ENCODE results near the gene A1CF. TPM values are rescaled to one million over a fixed set of nuclear protein-coding genes. Genes with fewer than 3 reads are reported as not detected.

Gene A1CF
- total RNA-seq, 1 donor from 2014 or later, result 0.29 TPM

- DNase-seq (ENCODE audit: low spot score), result no peak
Measured at GRCh38 chr10:50866317-50866716, 19.1 kb downstream of the A1CF start.

- DNase-seq (ENCODE audit: low spot score), result no peak
Measured at GRCh38 chr10:50862719-50863118, 22.7 kb downstream of the A1CF start.

GRCh38 chr10:50861370-50861769 lies 24.1 kb downstream of the A1CF start:
- no peak for DNase-seq (ENCODE audit: low spot score)

GRCh38 chr10:50857579-50857978 lies 27.8 kb downstream of the A1CF start:
- DNase-seq (ENCODE audit: low spot score), result no peak

- DNase-seq (ENCODE audit: low spot score), result no peak
Measured at GRCh38 chr10:50855461-50855860, 30.0 kb downstream of the A1CF start.

GRCh38 chr10:50855015-50855414 lies 30.4 kb downstream of the A1CF start:
- no peak for DNase-seq (ENCODE audit: low spot score)

GRCh38 chr10:50853557-50853956 lies 31.9 kb downstream of the A1CF start:
- no peak for DNase-seq (ENCODE audit: low spot score)

GRCh38 chr10:50851884-50852671 lies 33.3 kb downstream of the A1CF start:
- DNase-seq (ENCODE audit: low spot score), result no peak

- no peak for DNase-seq (ENCODE audit: low spot score)
Measured at GRCh38 chr10:50850578-50851230, 34.7 kb downstream of the A1CF start.

- DNase-seq (ENCODE audit: low spot score), result no peak
Measured at GRCh38 chr10:50846753-50847152, 38.7 kb downstream of the A1CF start.

GRCh38 chr10:50837095-50837494 lies 48.3 kb downstream of the A1CF start:
- no peak for DNase-seq (ENCODE audit: low spot score)

GRCh38 chr10:50832171-50832751 lies 53.2 kb downstream of the A1CF start:
- no peak for DNase-seq (ENCODE audit: low spot score)

GRCh38 chr10:50830066-50830465 lies 55.4 kb downstream of the A1CF start:
- DNase-seq (ENCODE audit: low spot score), result no peak

- no peak for DNase-seq (ENCODE audit: low spot score)
Measured at GRCh38 chr10:50824782-50825181, 60.6 kb downstream of the A1CF start.

- no peak for DNase-seq (ENCODE audit: low spot score)
Measured at GRCh38 chr10:50823789-50824188, 61.6 kb downstream of the A1CF start.

GRCh38 chr10:50809596-50809995 lies 75.8 kb downstream of the A1CF start:
- DNase-seq (ENCODE audit: low spot score), result no peak

GRCh38 chr10:50807851-50808776 lies 77.3 kb downstream of the A1CF start:
- DNase-seq (ENCODE audit: low spot score), result no peak

- DNase-seq (ENCODE audit: low spot score), result no peak
Measured at GRCh38 chr10:50805981-50806622, 79.3 kb downstream of the A1CF start.

- no peak for DNase-seq (ENCODE audit: low spot score)
Measured at GRCh38 chr10:50799595-50799994, 85.8 kb downstream of the A1CF start.

- DNase-seq (ENCODE audit: low spot score), result no peak
Measured at GRCh38 chr10:50798297-50798696, 87.1 kb downstream of the A1CF start.

- DNase-seq (ENCODE audit: low spot score), result no peak
Measured at GRCh38 chr10:50796693-50797092, 88.7 kb downstream of the A1CF start.
